Ascending aorta (tissue), 2 donors: Measurements from ENCODE around the gene CNPY1. TPM values are rescaled to one million over a fixed set of nuclear protein-coding genes. Genes with fewer than 3 reads are reported as not detected.
A peak's percentile ranks its signal among the peaks of the same experiment; 100 is the strongest.

ENCODE experiments used
- DNase-seq, 2 donors: peaks; one replicate each; pipeline ENCODE4 v3.0.0-alpha.2; 2019; ENCODE audit warnings: low spot score in 2 of 2
- H3K27ac ChIP-seq, 2 donors: fragments of 200-600 bp; sonication (generic); one replicate each; pipeline ENCODE4 v1.5.1; 2016 to 2017; ENCODE audit warnings: mild to moderate bottlenecking in 1 of 2
- H3K27me3 ChIP-seq: fragments of 200-600 bp; sonication (generic); one replicate; pipeline ENCODE4 v1.5.1; 2017
- H3K36me3 ChIP-seq, 2 donors: fragments of 200-600 bp; sonication (generic); one replicate each; pipeline ENCODE4 v1.5.1; 2016
- H3K4me1 ChIP-seq, 2 donors: fragments of 200-600 bp; sonication (generic); one replicate each; pipeline ENCODE4 v1.5.1; 2016 to 2017; ENCODE audit warnings: mild to moderate bottlenecking in 1 of 2
- H3K4me3 ChIP-seq, 2 donors: fragments of 200-600 bp; sonication (generic); one replicate each; pipeline ENCODE4 v1.5.1; 2016 to 2017; ENCODE audit warnings: mild to moderate bottlenecking in 1 of 2
- H3K9me3 ChIP-seq, 2 donors: fragments of 200-600 bp; sonication (generic); one replicate each; pipeline ENCODE4 v1.5.1; 2016
- intact Hi-C: fragments of 100-400 bp; cut with DNase I; formaldehyde crosslinking; loops from one replicate; pipeline ENCODE4 v1.15.1; 2023
- total RNA-seq: library from RNA; depleted of rRNA; stranded (reverse); fragments of >200 nt; gene quantifications from one replicate; pipeline ENCODE4 v1.1.0, GENCODE V29; 2016
- TF ChIP-seq, protein P1 (sequence below), 3 experiments: fragments of 200-600 bp in 2 of 3; fragments of 450-650 bp in 1 of 3; sonication (generic) in 2 of 3; IDR thresholded peaks; one replicate each; pipeline ENCODE4 v1.5.1; 2016 to 2019; ENCODE audit warnings: antibody characterized with exemption in 3 of 3, mild to moderate bottlenecking in 1 of 3, moderate library complexity in 1 of 3

CNPY1 gene
- total RNA-seq, 1 donor from 2014 or later: not detected

DNA sequence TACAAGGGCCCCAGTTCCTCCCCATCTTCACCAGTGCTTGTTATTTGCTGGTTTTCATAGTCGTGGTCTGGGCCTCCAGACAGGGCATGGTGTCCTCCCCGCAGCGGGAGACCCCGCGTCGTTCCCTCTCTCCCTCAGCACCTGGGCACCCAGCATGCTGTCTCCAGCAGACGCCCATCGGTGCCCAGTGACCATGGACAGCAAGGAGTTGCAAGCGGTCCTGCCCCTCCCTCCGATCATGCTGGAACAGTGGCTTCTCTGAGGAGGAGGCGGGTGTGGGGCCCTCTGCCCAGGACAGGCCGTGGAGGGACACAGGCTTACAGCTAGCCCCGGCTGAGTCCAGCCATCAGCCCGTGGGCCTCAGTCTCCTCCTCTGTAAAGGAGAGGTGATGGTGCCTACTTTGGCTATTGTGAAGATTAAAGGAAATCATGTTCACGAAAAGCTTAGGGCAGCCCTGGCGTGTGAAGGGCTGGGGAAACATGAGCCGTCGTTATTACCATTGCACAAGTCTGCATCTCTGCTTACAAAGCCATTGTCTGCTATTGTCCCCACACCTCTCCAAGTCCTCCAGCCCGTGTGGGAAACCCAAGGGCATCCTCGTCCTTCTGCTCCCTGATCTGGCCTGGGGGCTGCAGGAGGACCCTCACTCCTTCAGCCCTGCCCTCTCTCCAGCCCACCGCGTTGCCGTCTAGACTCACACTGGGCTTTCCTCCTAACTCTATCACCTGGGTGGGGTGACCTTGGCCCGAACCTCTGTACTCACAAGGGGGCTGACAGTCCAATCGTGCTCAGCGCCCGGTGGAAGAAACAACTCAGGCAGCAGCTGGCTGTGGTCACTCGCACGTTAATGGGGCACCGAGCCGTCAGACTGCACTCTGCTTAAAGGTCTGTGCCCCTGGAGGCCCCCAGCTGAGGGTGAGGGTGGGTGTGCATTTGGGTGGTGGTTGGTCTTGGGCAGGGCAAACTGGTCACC is 58.6 kb downstream of the CNPY1 start:
- H3K27me3 ChIP-seq: no peaks in the 10 kb centered on the region
- intact Hi-C loops: no loop called here

DNA sequence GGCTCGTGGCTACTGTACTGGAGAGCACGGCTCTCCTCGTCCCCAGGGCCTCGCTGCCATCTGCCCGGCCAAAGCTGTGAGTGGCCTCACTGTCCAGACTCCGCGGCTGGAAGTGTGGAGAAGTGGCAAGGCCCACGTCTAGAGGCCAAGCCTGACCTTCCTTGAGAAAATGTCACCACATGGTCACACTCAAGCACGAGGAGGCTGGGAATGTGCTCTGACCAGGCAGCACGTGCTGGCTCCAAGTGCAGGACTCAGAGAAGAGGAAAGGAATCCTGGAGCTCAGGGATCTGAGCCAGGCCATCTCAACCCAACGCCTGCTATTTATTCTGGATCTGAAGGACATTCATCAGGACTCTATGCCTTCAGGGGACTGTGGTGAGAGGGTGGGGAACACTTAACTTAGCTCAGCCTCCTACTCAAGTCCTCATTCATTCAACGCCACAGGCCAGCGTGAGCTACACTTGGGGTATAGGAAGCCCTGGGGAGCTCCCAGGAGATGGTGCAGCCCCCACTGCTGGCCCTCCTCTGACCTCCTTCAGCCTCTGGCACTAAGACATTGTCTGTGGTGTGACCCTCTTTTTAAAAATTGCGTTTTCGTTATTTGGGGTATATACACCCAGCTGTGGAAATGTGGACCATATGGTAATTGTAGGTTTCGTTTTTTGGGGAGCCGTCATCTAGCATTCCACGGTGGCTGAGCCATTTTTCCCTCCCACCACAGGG is 59.4 kb downstream of the CNPY1 start:
- no peaks in the 10 kb centered on the region for H3K9me3 ChIP-seq
- TF ChIP-seq, protein P1, sequence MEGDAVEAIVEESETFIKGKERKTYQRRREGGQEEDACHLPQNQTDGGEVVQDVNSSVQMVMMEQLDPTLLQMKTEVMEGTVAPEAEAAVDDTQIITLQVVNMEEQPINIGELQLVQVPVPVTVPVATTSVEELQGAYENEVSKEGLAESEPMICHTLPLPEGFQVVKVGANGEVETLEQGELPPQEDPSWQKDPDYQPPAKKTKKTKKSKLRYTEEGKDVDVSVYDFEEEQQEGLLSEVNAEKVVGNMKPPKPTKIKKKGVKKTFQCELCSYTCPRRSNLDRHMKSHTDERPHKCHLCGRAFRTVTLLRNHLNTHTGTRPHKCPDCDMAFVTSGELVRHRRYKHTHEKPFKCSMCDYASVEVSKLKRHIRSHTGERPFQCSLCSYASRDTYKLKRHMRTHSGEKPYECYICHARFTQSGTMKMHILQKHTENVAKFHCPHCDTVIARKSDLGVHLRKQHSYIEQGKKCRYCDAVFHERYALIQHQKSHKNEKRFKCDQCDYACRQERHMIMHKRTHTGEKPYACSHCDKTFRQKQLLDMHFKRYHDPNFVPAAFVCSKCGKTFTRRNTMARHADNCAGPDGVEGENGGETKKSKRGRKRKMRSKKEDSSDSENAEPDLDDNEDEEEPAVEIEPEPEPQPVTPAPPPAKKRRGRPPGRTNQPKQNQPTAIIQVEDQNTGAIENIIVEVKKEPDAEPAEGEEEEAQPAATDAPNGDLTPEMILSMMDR (IDR thresholded peaks at IDR 0.05): no peak

More for the DNA sequence above, 58.6 kb downstream of the CNPY1 start:
- H3K4me3 ChIP-seq: no peak overlapping the region
- no peak overlapping the region for H3K27ac ChIP-seq
- H3K9me3 ChIP-seq: no peaks in the 10 kb centered on the region
- no peaks in the 10 kb centered on the region for H3K4me1 ChIP-seq
- DNase-seq: peak in 1 of 2 donors; percentile 49
- TF ChIP-seq, protein P1 (IDR thresholded peaks at IDR 0.05): no peak
- no peaks in the 10 kb centered on the region for H3K36me3 ChIP-seq

DNA sequence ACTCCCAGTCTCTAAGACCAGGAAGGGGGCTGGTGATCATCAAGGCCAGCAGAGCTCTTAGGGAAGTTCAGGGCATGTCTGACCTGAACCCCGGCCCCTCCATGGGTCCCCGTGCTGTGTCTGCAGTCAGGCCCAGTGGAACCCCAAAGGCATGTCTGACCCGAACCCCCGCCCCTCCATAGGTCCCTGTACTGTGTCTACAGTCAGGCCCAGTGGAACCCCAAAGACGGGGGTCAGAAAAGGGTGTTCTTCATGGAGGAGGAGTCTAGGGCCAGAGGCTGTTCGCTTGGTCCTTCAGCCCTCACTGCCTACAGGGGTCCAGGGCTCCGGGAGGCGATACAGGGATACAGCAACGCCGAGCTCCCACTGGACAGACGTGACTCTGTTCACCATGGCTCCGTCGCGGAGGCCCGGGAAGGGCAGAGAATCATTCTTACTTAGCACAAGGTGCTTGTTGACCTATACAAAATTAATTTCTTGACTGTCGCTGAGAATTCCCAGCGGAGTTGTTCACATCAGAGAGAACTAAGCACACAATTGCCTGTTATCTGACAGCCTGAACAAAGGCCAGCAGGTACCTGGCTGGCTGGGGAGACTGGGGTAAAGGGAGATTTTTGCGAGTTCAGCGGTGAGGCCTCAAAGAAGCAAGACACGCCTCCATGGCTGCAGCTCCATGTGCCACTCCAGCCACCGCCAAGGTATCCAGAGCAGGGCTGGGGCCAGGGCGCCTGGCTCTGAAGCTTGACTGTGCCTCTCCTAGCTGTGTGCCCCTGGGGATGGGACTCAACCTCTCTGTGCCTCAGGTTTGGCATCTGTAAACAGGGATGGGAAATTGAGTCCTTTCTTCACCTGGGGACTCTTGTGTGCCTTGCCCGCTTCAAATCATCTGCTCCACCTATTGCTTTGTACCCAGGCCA is 61.6 kb downstream of the CNPY1 start:
- TF ChIP-seq, protein P1 (IDR thresholded peaks at IDR 0.05): no peak
- H3K4me3 ChIP-seq: no peak overlapping the region
- H3K4me1 ChIP-seq: no peaks in the 10 kb centered on the region
- peak in 1 of 2 donors; percentile 54 for DNase-seq
- no peaks in the 10 kb centered on the region for H3K9me3 ChIP-seq
- no peak overlapping the region for H3K27ac ChIP-seq
- no peaks in the 10 kb centered on the region for H3K27me3 ChIP-seq
- intact Hi-C loops: no loop called here
- H3K36me3 ChIP-seq: no peaks in the 10 kb centered on the region

More for the DNA sequence above, 59.4 kb downstream of the CNPY1 start:
- Histone ChIP-seq H3K4me1 (no peaks in the 10 kb centered on the region), H3K4me3 (no peak overlapping the region), H3K27me3 (no peaks in the 10 kb centered on the region), H3K27ac (no peak overlapping the region), H3K36me3 (no peaks in the 10 kb centered on the region)
- peak in 1 of 2 donors; percentile 50 for DNase-seq
- intact Hi-C loops: no loop called here

DNA sequence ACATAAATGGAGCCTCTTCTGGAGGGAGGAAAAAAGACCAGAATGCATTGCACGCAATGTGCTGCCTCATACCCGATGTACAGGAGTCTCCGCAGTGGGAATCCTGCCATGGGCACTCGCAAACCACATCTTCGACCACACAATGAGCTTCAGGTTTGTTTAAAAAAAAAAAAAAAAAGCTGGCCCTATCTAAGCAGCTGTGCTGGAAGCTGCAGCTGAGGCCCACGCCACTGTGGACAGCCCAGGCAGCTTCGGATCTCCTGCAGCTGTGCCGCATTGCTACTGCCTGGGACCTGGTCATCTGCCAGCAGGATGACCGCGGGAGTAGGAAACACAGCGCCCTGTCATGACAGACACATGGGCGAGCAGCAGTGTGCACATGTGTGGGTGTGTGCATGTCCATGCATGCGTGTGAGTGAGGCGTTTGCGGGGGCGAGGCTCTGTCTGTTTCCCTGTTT is 62.5 kb downstream of the CNPY1 start:
- DNase-seq: peak in 1 of 2 donors; percentile 27
- Histone ChIP-seq H3K27me3 (no peaks in the 10 kb centered on the region), H3K27ac (no peak overlapping the region), H3K4me3 (no peak overlapping the region), H3K36me3 (no peaks in the 10 kb centered on the region), H3K9me3 (no peaks in the 10 kb centered on the region), H3K4me1 (no peaks in the 10 kb centered on the region)
- TF ChIP-seq, protein P1 (IDR thresholded peaks at IDR 0.05): no peak
- intact Hi-C loops: no loop called here

DNA sequence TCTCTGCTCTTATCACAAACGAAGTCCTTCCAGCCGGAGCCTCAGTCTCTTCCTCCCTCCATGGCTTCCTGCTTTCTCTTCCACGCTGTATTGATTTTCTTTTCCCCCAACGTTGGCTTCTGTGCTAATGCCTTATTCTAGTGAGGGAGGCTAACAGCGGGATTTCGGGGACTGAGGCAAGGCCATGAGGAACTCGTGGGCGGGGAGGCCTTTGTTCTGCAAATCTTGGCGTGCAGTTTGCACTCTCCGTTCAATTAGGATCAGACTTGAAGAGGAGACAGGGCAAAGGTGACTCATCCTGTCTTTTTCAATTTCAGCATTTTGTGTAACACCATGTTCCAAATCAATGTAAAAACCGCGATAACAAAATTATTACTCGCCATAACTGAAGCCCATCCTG is 63.1 kb downstream of the CNPY1 start:
- no peak overlapping the region for H3K4me3 ChIP-seq
- TF ChIP-seq, protein P1 (IDR thresholded peaks at IDR 0.05): no peak
- H3K27me3 ChIP-seq: no peaks in the 10 kb centered on the region
- no peaks in the 10 kb centered on the region for H3K4me1 ChIP-seq
- H3K9me3 ChIP-seq: no peaks in the 10 kb centered on the region
- intact Hi-C loops: no loop called here
- no peaks in the 10 kb centered on the region for H3K36me3 ChIP-seq
- no peak overlapping the region for H3K27ac ChIP-seq
- DNase-seq: peak in 1 of 2 donors; percentile 2
